GM08714 (cell line): ENCODE measurements around the gene ARMH4.

Experiments
- H3K4me3 ChIP-seq: fragments of 200-500 bp; sonication (Bioruptor generic); 2 replicates; pipeline ENCODE4 v1.5.1; 2014; ENCODE audit warnings: mild to moderate bottlenecking, low read length, inconsistent platforms
- ZNF274 ChIP-seq: IDR thresholded peaks from 2 replicates; pipeline ENCODE4 v1.6.1; 2012; ENCODE audit warnings: mild to moderate bottlenecking, low read depth, low read length

Gene ARMH4

GRCh38 chr14:58098507-58098906 lies 53.5 kb downstream of the ARMH4 start:
- TF ChIP-seq ZNF274 = no peak
- no peak overlapping the region for H3K4me3 ChIP-seq

- no peak for TF ChIP-seq ZNF274
- no peak overlapping the region for H3K4me3 ChIP-seq
Observed at GRCh38 chr14:58096731-58097130, 55.3 kb downstream of the ARMH4 start.

DNA sequence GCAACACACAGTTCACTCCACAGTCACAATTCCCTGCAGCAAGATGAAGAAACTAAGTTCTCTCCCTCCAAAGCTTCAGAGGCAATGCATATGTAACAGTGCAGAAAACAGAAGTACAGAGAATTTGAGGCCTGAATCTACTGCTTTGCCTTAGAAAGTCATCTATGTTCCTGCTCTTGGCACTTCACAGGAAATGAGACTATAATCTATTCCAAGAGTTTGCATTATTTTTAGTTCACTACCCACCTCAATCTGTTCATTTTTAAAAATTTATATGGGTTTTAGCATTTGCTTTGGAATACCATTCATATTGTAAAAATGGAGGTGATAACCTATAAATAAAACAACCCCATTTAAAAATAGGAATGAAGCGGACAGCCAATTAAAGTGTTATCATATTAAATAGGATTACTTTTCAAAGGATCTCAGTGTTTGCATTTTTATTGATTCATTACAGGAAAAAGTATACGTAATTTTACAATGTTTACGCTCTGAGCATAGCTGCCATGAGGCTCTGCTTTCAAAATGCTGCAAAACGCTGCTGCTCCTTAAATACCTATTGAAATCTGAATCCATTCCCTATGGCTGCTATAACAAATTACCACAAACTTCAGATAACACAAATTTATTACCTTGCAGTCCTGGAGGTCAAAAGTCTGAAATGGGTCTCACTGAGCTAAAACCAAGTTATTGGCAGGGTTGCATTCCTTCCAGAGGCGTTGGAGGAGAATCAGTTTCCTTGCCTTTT lies 60.0 kb downstream of the ARMH4 start:
- no peak overlapping the region for H3K4me3 ChIP-seq
- no peak for TF ChIP-seq ZNF274

- no peak for TF ChIP-seq ZNF274
- H3K4me3 ChIP-seq = no peak overlapping the region
Observed at GRCh38 chr14:58089612-58090011, 62.4 kb downstream of the ARMH4 start.

GRCh38 chr14:58088961-58089360 lies 63.1 kb downstream of the ARMH4 start:
- no peak overlapping the region for H3K4me3 ChIP-seq
- no peak for TF ChIP-seq ZNF274

- H3K4me3 ChIP-seq = no peak overlapping the region
- no peak for TF ChIP-seq ZNF274
Observed at GRCh38 chr14:58085877-58086276, 66.1 kb downstream of the ARMH4 start.

- no peak for TF ChIP-seq ZNF274
- no peak overlapping the region for H3K4me3 ChIP-seq
Observed at GRCh38 chr14:58082491-58083098, 69.4 kb downstream of the ARMH4 start.

GRCh38 chr14:58082011-58082410 lies 70.0 kb downstream of the ARMH4 start:
- no peak overlapping the region for H3K4me3 ChIP-seq
- TF ChIP-seq ZNF274 = no peak

DNA sequence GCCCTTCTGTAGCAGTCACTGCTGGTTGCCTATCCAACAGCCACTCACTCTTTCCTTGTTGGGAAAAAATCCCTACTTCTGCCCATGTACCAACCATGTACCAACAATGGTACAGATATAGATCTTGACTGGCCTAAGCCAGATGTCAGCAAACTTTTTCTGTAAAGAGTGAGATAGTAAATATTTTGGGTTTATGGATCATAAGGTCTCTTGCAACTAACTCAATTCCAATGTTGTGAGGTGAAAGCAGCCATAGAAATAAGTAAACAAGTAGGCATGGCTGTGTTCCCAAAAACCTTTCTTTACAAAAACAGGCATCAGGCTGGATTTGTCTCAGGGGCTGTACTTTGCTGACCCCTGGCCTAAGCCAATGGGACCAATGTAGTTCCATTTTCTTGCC lies 73.5 kb downstream of the ARMH4 start:
- TF ChIP-seq ZNF274 = no peak

GRCh38 chr14:58078068-58078467 lies 73.9 kb downstream of the ARMH4 start:
- TF ChIP-seq ZNF274 = no peak
- no peak overlapping the region for H3K4me3 ChIP-seq

More for the DNA sequence above, 73.5 kb downstream of the ARMH4 start:
- H3K4me3 ChIP-seq = no peak overlapping the region

- no peak for TF ChIP-seq ZNF274
- no peak overlapping the region for H3K4me3 ChIP-seq
Observed at GRCh38 chr14:58077621-58078020, 74.4 kb downstream of the ARMH4 start.

DNA sequence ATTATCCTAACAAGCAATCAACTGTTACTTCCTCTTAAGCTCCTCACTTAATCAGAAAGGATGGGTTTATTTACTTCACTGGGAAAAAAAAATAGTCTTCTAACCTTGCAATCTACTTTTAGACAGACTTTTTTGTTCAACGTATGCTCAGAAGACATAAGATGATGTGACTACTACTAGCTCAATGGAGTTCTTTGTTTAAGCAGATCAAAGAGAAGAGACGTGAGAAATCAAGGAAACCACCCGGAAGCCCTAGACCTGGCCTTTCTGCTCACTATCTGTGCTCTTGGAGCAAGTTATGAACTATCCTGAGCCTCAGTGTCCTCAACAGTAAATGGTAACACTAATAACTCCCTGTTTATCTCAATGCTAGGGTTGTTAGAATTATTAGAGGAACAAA lies 78.5 kb downstream of the ARMH4 start:
- TF ChIP-seq ZNF274 = no peak
- H3K4me3 ChIP-seq = no peak overlapping the region

GRCh38 chr14:58072288-58073071 lies 79.5 kb downstream of the ARMH4 start:
- no peak for TF ChIP-seq ZNF274
- no peak overlapping the region for H3K4me3 ChIP-seq

DNA sequence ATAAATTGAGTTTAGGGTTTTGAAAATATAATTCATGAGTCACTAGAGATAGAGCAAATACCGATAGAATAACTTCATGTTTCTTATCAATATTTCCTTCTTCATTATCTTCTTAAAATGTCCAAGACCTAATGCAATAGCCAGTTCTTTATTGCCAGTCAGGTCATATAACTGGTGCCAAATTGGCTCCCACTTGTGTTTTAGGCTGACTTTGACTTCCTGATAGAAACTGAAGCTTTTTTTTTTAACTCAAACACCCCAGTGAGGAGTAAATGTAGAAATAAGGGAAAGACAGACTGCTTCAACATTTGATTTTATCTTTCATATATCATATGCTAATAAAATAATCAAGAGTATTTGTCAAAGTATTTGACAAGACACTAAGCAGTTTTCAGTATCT lies 80.7 kb downstream of the ARMH4 start:
- no peak overlapping the region for H3K4me3 ChIP-seq
- TF ChIP-seq ZNF274 = no peak

DNA sequence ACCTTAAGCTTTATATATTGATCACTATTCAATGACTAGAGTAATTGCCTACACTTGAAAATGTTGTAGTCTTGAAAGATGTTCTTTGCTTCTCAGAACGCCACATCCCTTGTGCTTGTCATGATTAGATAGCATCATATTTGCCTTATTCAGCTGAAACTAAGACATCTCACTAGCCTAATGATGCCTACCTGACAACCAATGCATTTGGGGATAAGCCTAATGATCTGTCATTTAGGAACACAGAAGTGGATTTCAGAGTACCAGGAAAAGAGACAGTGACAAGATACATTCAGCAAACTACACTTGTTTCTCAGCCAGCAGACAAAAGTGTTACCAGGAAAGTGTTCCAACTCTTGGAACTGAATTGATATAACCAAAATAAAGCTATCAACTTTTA lies 83.7 kb downstream of the ARMH4 start:
- no peak for TF ChIP-seq ZNF274
- no peak overlapping the region for H3K4me3 ChIP-seq

GRCh38 chr14:58066115-58066514 lies 85.9 kb downstream of the ARMH4 start:
- no peak overlapping the region for H3K4me3 ChIP-seq
- no peak for TF ChIP-seq ZNF274
